GM12873 (cell line): ENCODE measurements around the gene FBXO39.

Experiments
- CTCF ChIP-seq: IDR thresholded peaks from 2 replicates; pipeline ENCODE4 v1.5.1; 2012; ENCODE audit warnings: low read depth, mild to moderate bottlenecking, moderate library complexity, low read length, control low read depth; ENCODE audit not compliant: insufficient read depth; ENCODE audit errors: missing control alignments

The FBXO39 gene

DNA sequence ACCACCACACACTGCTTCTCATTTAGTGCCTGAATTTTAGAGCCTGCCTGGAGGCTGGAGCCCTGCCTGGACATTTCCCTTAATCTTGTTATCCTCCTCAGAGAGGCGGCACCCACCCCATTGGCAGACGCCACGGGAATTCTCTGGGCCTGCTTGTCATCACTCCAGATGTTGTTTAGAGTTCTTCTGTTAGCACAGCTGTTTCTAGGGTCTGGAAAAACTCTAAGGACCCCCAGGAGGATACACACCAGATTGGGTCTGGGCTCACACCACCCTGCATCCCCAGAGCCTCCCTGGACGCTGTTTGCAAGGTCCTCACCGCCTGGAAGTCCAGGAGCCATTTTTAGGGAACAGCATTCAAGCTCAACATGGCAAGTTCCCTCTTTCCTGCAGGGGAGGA, 20.7 kb upstream of the FBXO39 start:
- no peak for TF ChIP-seq CTCF

DNA sequence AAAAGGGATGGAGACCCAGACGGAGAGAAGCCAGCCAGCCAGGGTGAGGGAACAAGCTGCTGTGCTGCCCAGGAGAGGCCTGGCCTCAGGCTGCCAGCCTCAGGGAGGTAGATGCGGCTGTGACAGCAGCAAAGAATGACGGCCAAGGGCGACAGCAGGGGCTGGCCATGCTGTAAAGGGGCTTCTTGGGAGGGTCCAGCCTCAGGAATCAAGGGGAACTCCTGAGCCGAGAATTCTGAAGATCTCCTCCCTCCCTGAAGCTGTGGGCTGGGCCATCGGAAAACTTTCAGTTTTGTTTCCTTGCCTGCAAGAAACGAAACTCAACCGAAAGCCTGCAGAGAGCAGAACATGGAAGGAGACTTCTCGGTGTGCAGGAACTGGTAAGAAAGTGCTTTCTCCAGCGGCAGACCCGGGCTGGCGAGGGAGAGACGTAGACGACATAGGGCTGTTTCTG, 20.3 kb upstream of the FBXO39 start, which contains the start of gene XAF1:
Gene XAF1, plus strand, starts transcription at position 316 of the 454 bp plus-strand sequence. Its CDS starts 33 bp downstream, at position 349.
- no peak for TF ChIP-seq CTCF

GRCh38 chr17:6756425-6757031, 19.5 kb upstream of the FBXO39 start:
- TF ChIP-seq CTCF, result no peak

GRCh38 chr17:6757747-6758146, 18.3 kb upstream of the FBXO39 start:
- TF ChIP-seq CTCF, result no peak

- no peak for TF ChIP-seq CTCF
These were observed 14.2 kb upstream of the FBXO39 start for GRCh38 chr17:6761779-6762178.

- no peak for TF ChIP-seq CTCF
These were observed 7.6 kb upstream of the FBXO39 start for GRCh38 chr17:6768447-6768846.

DNA sequence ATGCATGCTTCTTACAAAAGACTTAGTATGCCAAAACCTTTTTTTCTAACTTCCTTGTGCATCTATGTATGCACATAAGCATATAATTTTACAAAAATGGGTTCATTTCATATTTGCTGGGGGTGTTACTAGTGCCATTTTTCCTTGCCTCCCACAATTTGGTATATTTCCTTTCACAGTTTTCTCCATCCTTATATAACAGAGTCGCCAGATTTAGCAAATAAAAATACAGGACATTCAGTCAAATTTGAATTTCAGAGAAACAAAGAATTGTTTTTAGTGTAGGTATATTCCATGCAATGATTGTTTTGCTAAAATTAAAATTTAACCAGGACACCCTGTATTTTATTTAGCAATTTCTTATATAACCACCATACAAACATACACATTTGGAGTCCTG, 4.0 kb upstream of the FBXO39 start:
- no peak for TF ChIP-seq CTCF

DNA sequence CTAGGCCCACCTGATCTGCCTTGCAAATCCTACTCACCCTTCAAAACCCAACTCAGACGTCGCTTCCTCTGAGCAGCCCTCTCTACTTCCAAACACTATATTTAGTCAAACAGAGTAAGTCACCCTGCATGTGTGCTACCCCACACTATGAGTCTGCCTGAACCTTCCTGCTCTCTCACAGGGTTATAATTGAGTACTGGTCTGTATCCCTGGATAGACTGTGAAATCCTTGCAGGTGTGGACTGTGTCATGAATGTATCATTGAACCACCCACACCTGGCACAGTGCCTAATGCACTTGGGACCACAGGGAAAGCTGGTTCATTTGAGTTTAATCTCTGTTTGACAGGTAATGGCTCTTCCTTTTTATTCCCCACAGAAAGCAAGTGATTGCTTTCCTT, 3.4 kb downstream of the FBXO39 start:
- no peak for TF ChIP-seq CTCF
